NOMO-1 (cell line): ENCODE results near the gene NT5C1A.

Experiments
- DNase-seq, 2 experiments: peaks; one replicate each; lab custom pipeline; 2025; ENCODE audit not compliant: unreplicated experiment in 2 of 2; lab: John Stamatoyannopoulos, UW

Gene NT5C1A

GRCh38 chr1:39690225-39690624 is 18.3 kb upstream of the NT5C1A start:
- no peak for DNase-seq

- no peak for DNase-seq
Observed at GRCh38 chr1:39689635-39690034, 17.7 kb upstream of the NT5C1A start.

GRCh38 chr1:39689214-39689613 is 17.3 kb upstream of the NT5C1A start:
- no peak for DNase-seq

- DNase-seq, result no peak
Observed at GRCh38 chr1:39688706-39689105, 16.8 kb upstream of the NT5C1A start.

GRCh38 chr1:39687243-39687642 is 15.3 kb upstream of the NT5C1A start:
- DNase-seq, result no peak

- no peak for DNase-seq
Observed at GRCh38 chr1:39685071-39685470, 13.2 kb upstream of the NT5C1A start.

GRCh38 chr1:39684313-39684664 is 12.4 kb upstream of the NT5C1A start:
- no peak for DNase-seq

- DNase-seq, result no peak
Observed at GRCh38 chr1:39683591-39684312, 11.8 kb upstream of the NT5C1A start.

GRCh38 chr1:39681999-39682398 is 10.1 kb upstream of the NT5C1A start:
- DNase-seq, result no peak

- no peak for DNase-seq
Observed at GRCh38 chr1:39681294-39681693, 9.4 kb upstream of the NT5C1A start.

- no peak for DNase-seq
Observed at GRCh38 chr1:39680751-39681150, 8.8 kb upstream of the NT5C1A start.

GRCh38 chr1:39679821-39680220 is 7.9 kb upstream of the NT5C1A start:
- no peak for DNase-seq

GRCh38 chr1:39678889-39679288 is 7.0 kb upstream of the NT5C1A start:
- DNase-seq, result no peak

- no peak for DNase-seq
Observed at GRCh38 chr1:39677645-39678044, 5.7 kb upstream of the NT5C1A start.

- DNase-seq, result no peak
Observed at GRCh38 chr1:39676948-39677548, 5.1 kb upstream of the NT5C1A start.

- DNase-seq, result no peak
Observed at GRCh38 chr1:39675220-39675619, 3.3 kb upstream of the NT5C1A start.

- no peak for DNase-seq
Observed at GRCh38 chr1:39673215-39673614, 1.3 kb upstream of the NT5C1A start.

- DNase-seq, result no peak
Observed at GRCh38 chr1:39672551-39672947, 642 bp upstream of the NT5C1A start.

GRCh38 chr1:39671433-39671792 is 494 bp downstream of the NT5C1A start:
- no peak for DNase-seq

GRCh38 chr1:39670689-39671088 is 1.2 kb downstream of the NT5C1A start:
- no peak for DNase-seq

GRCh38 chr1:39668894-39669293 is 3.0 kb downstream of the NT5C1A start:
- DNase-seq, result no peak

- DNase-seq, result no peak
Observed at GRCh38 chr1:39668111-39668510, 3.8 kb downstream of the NT5C1A start.

- no peak for DNase-seq
Observed at GRCh38 chr1:39666772-39667171, 5.1 kb downstream of the NT5C1A start.
